K562 (cell line): ENCODE measurements around the gene RNF17. TPM values are rescaled to one million over a fixed set of nuclear protein-coding genes. Genes with fewer than 3 reads are reported as not detected.

Source experiments
- BACH1 ChIP-seq: fragments of 200-800 bp; sonication (Bioruptor generic); IDR thresholded peaks from 2 replicates; pipeline ENCODE4 v1.6.1; 2016; ENCODE audit warnings: missing genetic modification characterization, missing compliant biosample characterization
- C11orf30 ChIP-seq: fragments of 450-650 bp; IDR thresholded peaks from 2 replicates; pipeline ENCODE4 v1.6.1; 2016; ENCODE audit warnings: low read depth, mild to moderate bottlenecking
- FUS ChIP-seq: fragments of 200-400 bp; formaldehyde crosslinking; optimal IDR thresholded peaks from 2 replicates; pipeline ENCODE3; 2017; ENCODE audit warnings: low read depth, low read length
- HOXB6 ChIP-seq: fragments of 250-450 bp; sonication (Bioruptor Pico); IDR thresholded peaks from 2 replicates; pipeline ENCODE4 v1.5.1; 2022; ENCODE audit warnings: mild to moderate bottlenecking, borderline replicate concordance
- KDM1A ChIP-seq, 2 experiments: fragments of 450-650 bp; IDR thresholded peaks; 2 replicates each; pipeline ENCODE4 v1.6.1; 2016; ENCODE audit warnings: mild to moderate bottlenecking in 2 of 2
- MEF2D ChIP-seq: conservative IDR thresholded peaks from 2 replicates; pipeline ENCODE4 v1.6.1; 2016; ENCODE audit warnings: low read depth, missing genetic modification characterization, missing compliant biosample characterization
- MEIS2 ChIP-seq: fragments of 450-650 bp; IDR thresholded peaks from 2 replicates; pipeline ENCODE4 v1.6.1; 2014; ENCODE audit warnings: mild to moderate bottlenecking; ENCODE audit not compliant: partially characterized antibody
- POLR2AphosphoS2 ChIP-seq: IDR thresholded peaks from 2 replicates; pipeline ENCODE4 v1.6.1; 2012; ENCODE audit warnings: low read length, improper control_type of control experiment
- SMAD2 ChIP-seq: fragments of 150-350 bp; IDR thresholded peaks from 2 replicates; pipeline ENCODE4 v1.6.1; 2014; ENCODE audit warnings: low read depth, mild to moderate bottlenecking, low read length
- SREBF2 ChIP-seq: sonication (generic); formaldehyde crosslinking; IDR thresholded peaks from 2 replicates; pipeline ENCODE4 v1.4.0; 2020; ENCODE audit warnings: mild to moderate bottlenecking, missing genetic modification reagents
- SUPT5H ChIP-seq: fragments of 450-650 bp; IDR thresholded peaks from 2 replicates; pipeline ENCODE4 v1.6.1; 2016
- ZNF212 ChIP-seq: fragments of 450-650 bp; formaldehyde crosslinking; IDR thresholded peaks from 2 replicates; pipeline ENCODE4 v1.4.0; 2020; ENCODE audit warnings: mild to moderate bottlenecking
- ZNF316 ChIP-seq: fragments of 450-650 bp; IDR thresholded peaks from 2 replicates; pipeline ENCODE4 v1.6.1; 2016
- ZNF41 ChIP-seq: fragments of 250-450 bp; sonication (Bioruptor Pico); conservative IDR thresholded peaks from 2 replicates; pipeline ENCODE4 v1.4.0; 2020; ENCODE audit warnings: mild to moderate bottlenecking
- ZNF644 ChIP-seq: fragments of 200-800 bp; sonication (Bioruptor generic); IDR thresholded peaks from 2 replicates; pipeline ENCODE4 v1.6.1; 2016; ENCODE audit warnings: low read depth, missing genetic modification characterization, missing compliant biosample characterization
- ZNF778 ChIP-seq: fragments of 450-650 bp; formaldehyde crosslinking; IDR thresholded peaks from 2 replicates; pipeline ENCODE4 v1.4.0; 2020; ENCODE audit warnings: mild to moderate bottlenecking, moderate library complexity
- polyA plus RNA-seq, 8 experiments: library from polyadenylated mRNA; depleted of rRNA in 4 of 8; stranded (reverse) in 5 of 8; unstranded in 3 of 8; fragments of >200 nt; fragmentation: Nextera tagmentation in 2 of 8; fragmentation: Illumina TruSeq in 1 of 8; extraction: Ambion mirVana in 2 of 8; extraction: Trizol in 1 of 8; gene quantifications; 2 replicates each; pipeline versions ENCODE4 v1.2.1 to v1.2.3, GENCODE V29; 2011 to 2014; ENCODE audit warnings: inconsistent platforms in 1 of 8, missing spikeins in 1 of 8
- total RNA-seq, 7 experiments: library from RNA; depleted of rRNA in 6 of 7; stranded (reverse); fragments of >200 nt in 6 of 7; fragmentation: Illumina TruSeq in 2 of 7; extraction: Trizol in 2 of 7; gene quantifications; 2 replicates each; pipeline versions ENCODE4 v1.2.1 to v1.2.3, GENCODE V29; 2011 to 2021; ENCODE audit warnings: low replicate concordance in 1 of 7
- TF ChIP-seq, protein P1 (sequence below): fragments of 450-650 bp; IDR thresholded peaks from 2 replicates; pipeline ENCODE4 v1.6.1; 2017; ENCODE audit warnings: antibody characterized with exemption, mild to moderate bottlenecking
- TF ChIP-seq, protein P2 (sequence below): fragments of 450-650 bp; IDR thresholded peaks from 2 replicates; pipeline ENCODE4 v1.6.1; 2016; ENCODE audit warnings: mild to moderate bottlenecking
- TF ChIP-seq, protein P3 (sequence below), 2 experiments: fragments of 450-650 bp; conservative IDR thresholded peaks; 2 replicates each; pipeline ENCODE4 v1.6.1; 2017; ENCODE audit warnings: mild to moderate bottlenecking in 2 of 2, moderate library complexity in 2 of 2
- TF ChIP-seq, protein P4 (sequence below), 2 experiments: fragments of 250-450 bp in 1 of 2; fragments of 450-650 bp in 1 of 2; sonication (Bioruptor Pico) in 1 of 2; IDR thresholded peaks; 2 replicates each; pipeline versions ENCODE4 v1.6.1 to v1.8.0; 2016 to 2021; ENCODE audit warnings: mild to moderate bottlenecking in 2 of 2, moderate library complexity in 2 of 2, missing compliant biosample characterization in 1 of 2, missing genetic modification characterization in 1 of 2

RNF17 gene
- total and polyA plus RNA-seq, 9 of the 15 experiments (the other 6 are each of a cell fraction or from before 2014, with no cell fraction given), result 0.11 to 0.90 (median 0.58) TPM

DNA sequence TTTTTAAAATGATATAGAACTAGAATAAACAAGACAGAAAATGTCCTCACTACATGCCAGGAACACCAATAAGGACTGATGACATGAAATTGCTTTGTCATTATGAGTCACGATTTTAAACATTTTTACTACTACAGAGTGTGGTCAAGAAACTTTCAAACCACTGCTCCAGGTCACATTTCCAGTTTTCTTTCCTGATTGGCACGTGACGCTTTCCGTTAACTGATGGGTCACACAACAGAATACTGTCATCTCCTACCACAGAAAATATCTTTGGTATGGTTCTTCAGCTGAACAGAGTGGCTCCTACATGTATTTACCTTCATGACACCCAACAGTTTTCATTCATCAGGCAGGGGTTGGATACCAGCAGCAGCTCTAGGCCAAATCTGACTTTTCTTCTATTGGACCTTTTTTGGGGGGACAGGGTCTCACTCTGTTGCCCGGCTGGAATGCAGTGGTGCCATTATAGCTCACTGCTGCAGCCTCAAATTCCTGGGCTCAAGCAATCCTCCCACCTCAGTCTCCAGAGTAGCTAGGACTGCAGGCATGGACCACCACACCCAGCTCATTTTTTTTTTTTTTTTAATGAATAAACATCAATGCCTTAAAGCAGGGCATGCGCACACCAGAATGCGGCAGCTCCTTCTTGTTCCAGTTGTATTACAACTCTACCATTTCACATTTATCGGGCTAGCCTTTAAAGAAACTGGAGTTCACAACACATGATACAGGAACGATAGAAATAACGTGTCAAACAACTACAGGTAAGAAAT lies 147.4 kb downstream of the RNF17 start (continued):
- TF ChIP-seq, protein P1, sequence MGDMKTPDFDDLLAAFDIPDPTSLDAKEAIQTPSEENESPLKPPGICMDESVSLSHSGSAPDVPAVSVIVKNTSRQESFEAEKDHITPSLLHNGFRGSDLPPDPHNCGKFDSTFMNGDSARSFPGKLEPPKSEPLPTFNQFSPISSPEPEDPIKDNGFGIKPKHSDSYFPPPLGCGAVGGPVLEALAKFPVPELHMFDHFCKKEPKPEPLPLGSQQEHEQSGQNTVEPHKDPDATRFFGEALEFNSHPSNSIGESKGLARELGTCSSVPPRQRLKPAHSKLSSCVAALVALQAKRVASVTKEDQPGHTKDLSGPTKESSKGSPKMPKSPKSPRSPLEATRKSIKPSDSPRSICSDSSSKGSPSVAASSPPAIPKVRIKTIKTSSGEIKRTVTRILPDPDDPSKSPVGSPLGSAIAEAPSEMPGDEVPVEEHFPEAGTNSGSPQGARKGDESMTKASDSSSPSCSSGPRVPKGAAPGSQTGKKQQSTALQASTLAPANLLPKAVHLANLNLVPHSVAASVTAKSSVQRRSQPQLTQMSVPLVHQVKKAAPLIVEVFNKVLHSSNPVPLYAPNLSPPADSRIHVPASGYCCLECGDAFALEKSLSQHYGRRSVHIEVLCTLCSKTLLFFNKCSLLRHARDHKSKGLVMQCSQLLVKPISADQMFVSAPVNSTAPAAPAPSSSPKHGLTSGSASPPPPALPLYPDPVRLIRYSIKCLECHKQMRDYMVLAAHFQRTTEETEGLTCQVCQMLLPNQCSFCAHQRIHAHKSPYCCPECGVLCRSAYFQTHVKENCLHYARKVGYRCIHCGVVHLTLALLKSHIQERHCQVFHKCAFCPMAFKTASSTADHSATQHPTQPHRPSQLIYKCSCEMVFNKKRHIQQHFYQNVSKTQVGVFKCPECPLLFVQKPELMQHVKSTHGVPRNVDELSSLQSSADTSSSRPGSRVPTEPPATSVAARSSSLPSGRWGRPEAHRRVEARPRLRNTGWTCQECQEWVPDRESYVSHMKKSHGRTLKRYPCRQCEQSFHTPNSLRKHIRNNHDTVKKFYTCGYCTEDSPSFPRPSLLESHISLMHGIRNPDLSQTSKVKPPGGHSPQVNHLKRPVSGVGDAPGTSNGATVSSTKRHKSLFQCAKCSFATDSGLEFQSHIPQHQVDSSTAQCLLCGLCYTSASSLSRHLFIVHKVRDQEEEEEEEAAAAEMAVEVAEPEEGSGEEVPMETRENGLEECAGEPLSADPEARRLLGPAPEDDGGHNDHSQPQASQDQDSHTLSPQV, result peak; percentile 86
- TF ChIP-seq HOXB6 (CRISPR knock-in tag) (no peak), ZNF41 (no peak), FUS (no peak), SUPT5H (no peak), ZNF644 (0 out of 2 replicates have a peak, but pooled peaks have one; percentile 35), BACH1 (tag) (peak; percentile 80; the same call in 1 of the 2 replicates), POLR2AphosphoS2 (no peak), ZNF212 (CRISPR knock-in tag) (no peak), C11orf30 (peak; percentile 85), ZNF316 (peak; percentile 83), KDM1A (IDR thresholded peaks at IDR 0.05) (peak; percentile 37 to 40; a peak in 1 of 4 replicates), SREBF2 (CRISPR knock-in tag) (no peak), ZNF778 (CRISPR knock-in tag) (no peak), MEIS2 (peak; percentile 27), MEF2D (0 out of 2 replicates have a peak, but pooled peaks have one; percentile 22), SMAD2 (no peak)
- TF ChIP-seq, protein P2, sequence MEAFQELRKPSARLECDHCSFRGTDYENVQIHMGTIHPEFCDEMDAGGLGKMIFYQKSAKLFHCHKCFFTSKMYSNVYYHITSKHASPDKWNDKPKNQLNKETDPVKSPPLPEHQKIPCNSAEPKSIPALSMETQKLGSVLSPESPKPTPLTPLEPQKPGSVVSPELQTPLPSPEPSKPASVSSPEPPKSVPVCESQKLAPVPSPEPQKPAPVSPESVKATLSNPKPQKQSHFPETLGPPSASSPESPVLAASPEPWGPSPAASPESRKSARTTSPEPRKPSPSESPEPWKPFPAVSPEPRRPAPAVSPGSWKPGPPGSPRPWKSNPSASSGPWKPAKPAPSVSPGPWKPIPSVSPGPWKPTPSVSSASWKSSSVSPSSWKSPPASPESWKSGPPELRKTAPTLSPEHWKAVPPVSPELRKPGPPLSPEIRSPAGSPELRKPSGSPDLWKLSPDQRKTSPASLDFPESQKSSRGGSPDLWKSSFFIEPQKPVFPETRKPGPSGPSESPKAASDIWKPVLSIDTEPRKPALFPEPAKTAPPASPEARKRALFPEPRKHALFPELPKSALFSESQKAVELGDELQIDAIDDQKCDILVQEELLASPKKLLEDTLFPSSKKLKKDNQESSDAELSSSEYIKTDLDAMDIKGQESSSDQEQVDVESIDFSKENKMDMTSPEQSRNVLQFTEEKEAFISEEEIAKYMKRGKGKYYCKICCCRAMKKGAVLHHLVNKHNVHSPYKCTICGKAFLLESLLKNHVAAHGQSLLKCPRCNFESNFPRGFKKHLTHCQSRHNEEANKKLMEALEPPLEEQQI, result peak; percentile 42; the same call in 1 of the 2 replicates
- TF ChIP-seq, protein P3, sequence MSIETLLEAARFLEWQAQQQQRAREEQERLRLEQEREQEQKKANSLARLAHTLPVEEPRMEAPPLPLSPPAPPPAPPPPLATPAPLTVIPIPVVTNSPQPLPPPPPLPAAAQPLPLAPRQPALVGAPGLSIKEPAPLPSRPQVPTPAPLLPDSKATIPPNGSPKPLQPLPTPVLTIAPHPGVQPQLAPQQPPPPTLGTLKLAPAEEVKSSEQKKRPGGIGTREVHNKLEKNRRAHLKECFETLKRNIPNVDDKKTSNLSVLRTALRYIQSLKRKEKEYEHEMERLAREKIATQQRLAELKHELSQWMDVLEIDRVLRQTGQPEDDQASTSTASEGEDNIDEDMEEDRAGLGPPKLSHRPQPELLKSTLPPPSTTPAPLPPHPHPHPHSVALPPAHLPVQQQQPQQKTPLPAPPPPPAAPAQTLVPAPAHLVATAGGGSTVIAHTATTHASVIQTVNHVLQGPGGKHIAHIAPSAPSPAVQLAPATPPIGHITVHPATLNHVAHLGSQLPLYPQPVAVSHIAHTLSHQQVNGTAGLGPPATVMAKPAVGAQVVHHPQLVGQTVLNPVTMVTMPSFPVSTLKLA (conservative IDR thresholded peaks at IDR 0.05), result 0 out of 4 replicates have a peak, but pooled peaks of 1 of the 2 experiments have one; percentile 30
- TF ChIP-seq, protein P4, sequence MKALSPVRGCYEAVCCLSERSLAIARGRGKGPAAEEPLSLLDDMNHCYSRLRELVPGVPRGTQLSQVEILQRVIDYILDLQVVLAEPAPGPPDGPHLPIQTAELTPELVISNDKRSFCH (CRISPR knock-in tag; IDR thresholded peaks at IDR 0.05), result no peak
- TF ChIP-seq, protein P4 (tag; IDR thresholded peaks at IDR 0.05), result no peak
